Ishikawa (cell line): ENCODE measurements around the gene SLC37A3.

ENCODE experiments used
- CEBPB ChIP-seq: IDR thresholded peaks from 2 replicates; pipeline ENCODE4 v1.6.1; 2012
- CREB1 ChIP-seq: IDR thresholded peaks from 2 replicates; pipeline ENCODE4 v1.6.1; 2012; ENCODE audit warnings: low read depth
- EGR1 ChIP-seq: IDR thresholded peaks from 2 replicates; pipeline ENCODE4 v1.6.1; 2012
- EP300 ChIP-seq: IDR thresholded peaks from 2 replicates; pipeline ENCODE4 v1.6.1; 2012; ENCODE audit warnings: borderline replicate concordance
- FOXM1 ChIP-seq: IDR thresholded peaks from 2 replicates; pipeline ENCODE4 v1.6.1; 2012; ENCODE audit warnings: low read depth, borderline replicate concordance
- MAX ChIP-seq: IDR thresholded peaks from 2 replicates; pipeline ENCODE4 v1.6.1; 2012
- NFIC ChIP-seq: IDR thresholded peaks from 2 replicates; pipeline ENCODE4 v1.6.1; 2012
- RAD21 ChIP-seq: IDR thresholded peaks from 2 replicates; pipeline ENCODE4 v1.6.1; 2012; ENCODE audit warnings: low read depth
- TAF1 ChIP-seq: IDR thresholded peaks from 2 replicates; pipeline ENCODE4 v1.6.1; 2012; ENCODE audit warnings: low read depth, mild to moderate bottlenecking
- TEAD4 ChIP-seq: IDR thresholded peaks from 2 replicates; pipeline ENCODE4 v1.6.1; 2012
- ZBTB7A ChIP-seq: IDR thresholded peaks from 2 replicates; pipeline ENCODE4 v1.6.1; 2012; ENCODE audit warnings: low read depth
- TF ChIP-seq, protein P1 (sequence below): IDR thresholded peaks from 2 replicates; pipeline ENCODE4 v1.6.1; 2012

DNA sequence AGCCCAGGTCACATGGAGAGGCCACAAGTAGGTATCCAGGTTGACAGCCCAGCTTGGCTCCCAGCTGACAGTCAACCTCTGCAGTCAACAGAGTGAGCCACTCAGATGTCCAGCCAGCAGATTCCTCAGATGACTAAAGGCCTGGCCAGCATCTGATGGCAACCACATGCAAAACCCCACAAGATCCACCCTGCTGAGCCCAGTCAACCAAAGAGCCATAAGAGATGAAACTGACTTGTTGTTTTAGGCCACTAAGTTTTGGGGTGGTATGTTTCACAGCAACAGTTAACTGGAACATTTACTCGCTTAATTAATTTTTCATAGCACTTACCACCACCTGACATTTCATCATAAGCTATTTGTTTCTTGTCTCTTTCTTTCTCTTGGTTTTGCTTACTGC is 114.3 kb downstream of the SLC37A3 start:
- TF ChIP-seq TEAD4 = no peak
- TF ChIP-seq, protein P1, sequence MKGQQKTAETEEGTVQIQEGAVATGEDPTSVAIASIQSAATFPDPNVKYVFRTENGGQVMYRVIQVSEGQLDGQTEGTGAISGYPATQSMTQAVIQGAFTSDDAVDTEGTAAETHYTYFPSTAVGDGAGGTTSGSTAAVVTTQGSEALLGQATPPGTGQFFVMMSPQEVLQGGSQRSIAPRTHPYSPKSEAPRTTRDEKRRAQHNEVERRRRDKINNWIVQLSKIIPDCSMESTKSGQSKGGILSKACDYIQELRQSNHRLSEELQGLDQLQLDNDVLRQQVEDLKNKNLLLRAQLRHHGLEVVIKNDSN = no peak
- TF ChIP-seq TAF1 = no peak
- no peak for TF ChIP-seq CEBPB
- TF ChIP-seq EGR1 = no peak
- no peak for TF ChIP-seq RAD21
- TF ChIP-seq NFIC = no peak
- no peak for TF ChIP-seq ZBTB7A
- no peak for TF ChIP-seq EP300
- TF ChIP-seq MAX = no peak
- TF ChIP-seq CREB1 = no peak
- no peak for TF ChIP-seq FOXM1
